Activated CD4-positive, alpha-beta T cell treated with anti-CD3 and anti-CD28 coated beads for 48 hours (primary cell): Measurements from ENCODE around the gene MUL1.
"Not testable (repeated sequence)": the region's sequence is repeated elsewhere in the genome, so short reads cannot be mapped to it uniquely, and the experiment has no call there.

Experiments used
- DNase-seq: peaks from one replicate; pipeline ENCODE4 v3.0.0-alpha.2; 2020

MUL1 gene, protein sequence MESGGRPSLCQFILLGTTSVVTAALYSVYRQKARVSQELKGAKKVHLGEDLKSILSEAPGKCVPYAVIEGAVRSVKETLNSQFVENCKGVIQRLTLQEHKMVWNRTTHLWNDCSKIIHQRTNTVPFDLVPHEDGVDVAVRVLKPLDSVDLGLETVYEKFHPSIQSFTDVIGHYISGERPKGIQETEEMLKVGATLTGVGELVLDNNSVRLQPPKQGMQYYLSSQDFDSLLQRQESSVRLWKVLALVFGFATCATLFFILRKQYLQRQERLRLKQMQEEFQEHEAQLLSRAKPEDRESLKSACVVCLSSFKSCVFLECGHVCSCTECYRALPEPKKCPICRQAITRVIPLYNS

DNA sequence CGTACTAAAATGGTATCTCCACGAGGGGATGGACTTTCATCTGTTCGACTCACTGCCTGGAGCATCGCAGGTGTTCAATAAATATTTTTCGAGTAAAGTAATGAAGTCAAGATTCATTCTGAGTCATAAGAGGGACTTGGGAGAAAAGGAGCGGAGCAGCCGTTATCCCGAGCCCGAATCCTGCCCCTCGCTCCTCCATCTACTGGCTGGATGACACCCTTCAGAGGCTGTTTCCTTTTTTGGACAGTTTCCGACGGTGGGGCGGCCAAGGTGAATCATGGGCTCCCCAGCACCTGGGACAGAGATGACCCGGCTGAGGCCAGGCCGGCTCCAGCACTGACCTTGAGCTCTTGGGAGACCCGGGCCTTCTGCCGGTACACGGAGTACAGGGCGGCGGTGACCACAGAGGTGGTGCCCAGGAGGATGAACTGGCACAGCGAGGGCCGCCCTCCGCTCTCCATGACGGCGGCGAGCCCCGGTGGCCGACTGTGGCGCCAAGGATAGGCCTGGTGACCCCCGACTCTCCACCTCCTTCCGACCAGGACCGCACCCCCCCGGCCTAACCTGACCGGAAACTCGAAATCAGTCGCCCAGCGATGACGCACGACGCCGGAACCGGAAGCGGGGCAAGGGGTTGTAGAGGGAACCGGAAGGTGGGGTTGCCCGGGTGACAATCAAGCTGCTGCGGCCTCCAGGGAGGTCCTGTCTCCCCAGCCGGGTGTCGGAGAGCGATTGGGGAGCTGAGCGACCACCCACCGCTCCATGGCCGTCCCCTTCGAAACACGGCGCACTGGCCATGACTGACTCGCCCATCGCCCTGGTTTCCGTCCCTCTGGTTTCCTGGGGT is at the start of gene MUL1:
TSS of gene MUL1 (minus strand) at position 588 of the 847 bp plus-strand sequence. CDS start at position 461, 127 bp downstream.
- DNase-seq = peak; percentile 97

DNA sequence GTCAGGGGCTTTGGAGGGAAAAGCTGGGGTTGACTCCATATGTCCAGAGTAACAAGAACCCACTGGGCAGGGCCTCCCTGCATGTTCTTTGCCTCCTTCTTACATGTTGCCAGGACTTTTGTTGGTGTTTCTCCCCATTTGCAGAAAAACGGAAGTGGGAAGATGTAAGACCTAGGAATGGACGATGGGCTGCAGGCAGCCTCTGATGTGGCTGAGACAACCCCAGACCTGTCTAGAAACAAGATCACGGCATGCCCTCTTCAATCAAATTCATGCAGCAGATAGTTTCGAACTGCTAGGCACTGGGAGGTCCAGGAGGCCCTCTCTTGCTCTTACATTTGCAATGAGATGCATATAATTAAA is 47.8 kb upstream of the MUL1 start:
- DNase-seq = no peak

DNA sequence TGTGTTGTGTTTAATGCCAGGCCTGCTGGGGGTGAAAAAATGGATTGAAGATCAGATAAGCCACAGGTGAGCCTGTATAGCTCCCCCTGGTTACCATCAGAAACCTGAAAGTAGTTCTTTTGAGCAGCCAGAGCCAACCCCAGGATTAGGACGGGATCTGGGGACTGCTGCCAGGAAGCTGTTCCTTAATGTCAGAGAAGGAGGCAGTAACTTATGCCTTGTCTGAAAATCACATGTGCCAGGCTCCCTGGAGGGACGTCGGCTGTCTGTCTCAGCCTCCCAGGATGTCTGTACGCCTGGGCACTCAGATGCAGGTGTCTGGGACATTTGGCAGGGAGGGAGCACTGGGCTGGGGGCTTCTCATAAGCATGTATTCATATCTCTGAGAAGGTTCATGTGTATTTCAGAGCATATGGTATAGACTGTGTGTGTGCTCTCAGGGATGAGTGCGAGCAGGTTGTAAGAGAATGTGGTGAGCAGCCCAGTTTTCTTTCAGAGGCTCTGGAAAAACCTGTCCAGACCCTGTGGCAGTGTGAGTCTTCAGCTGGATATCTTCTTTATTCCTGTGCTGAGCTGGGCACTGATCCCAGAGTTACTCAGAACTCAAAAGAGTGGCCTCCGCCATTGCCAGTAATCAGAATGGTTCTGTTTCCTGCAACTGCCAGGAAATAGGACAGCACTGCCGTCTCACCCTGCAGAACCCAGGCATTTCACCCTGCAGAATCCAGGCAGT is 47.2 kb upstream of the MUL1 start:
- DNase-seq = no peak

DNA sequence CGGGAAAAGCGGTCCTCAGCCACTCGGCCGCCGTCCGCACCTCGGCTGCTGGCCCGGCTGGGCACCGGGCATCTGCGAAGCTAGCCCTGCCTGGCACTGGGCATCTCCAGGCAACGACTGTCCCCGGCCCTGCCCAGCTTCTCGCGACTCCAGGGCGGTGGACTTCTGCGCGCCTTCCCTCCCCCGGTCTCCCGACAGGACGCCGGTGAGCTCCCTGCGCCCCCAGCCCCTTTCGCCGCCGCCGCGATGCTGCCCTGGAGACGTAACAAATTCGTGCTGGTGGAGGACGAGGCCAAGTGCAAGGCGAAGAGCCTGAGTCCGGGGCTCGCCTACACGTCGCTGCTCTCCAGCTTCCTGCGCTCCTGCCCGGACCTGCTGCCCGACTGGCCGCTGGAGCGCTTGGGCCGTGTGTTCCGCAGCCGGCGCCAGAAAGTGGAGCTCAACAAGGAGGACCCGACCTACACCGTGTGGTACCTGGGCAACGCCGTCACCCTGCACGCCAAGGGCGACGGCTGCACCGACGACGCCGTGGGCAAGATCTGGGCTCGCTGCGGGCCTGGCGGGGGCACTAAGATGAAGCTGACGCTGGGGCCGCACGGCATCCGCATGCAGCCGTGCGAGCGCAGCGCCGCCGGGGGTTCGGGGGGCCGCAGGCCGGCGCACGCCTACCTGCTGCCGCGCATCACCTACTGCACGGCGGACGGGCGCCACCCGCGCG is 44.9 kb upstream of the MUL1 start:
- peak; percentile 4 for DNase-seq

DNA sequence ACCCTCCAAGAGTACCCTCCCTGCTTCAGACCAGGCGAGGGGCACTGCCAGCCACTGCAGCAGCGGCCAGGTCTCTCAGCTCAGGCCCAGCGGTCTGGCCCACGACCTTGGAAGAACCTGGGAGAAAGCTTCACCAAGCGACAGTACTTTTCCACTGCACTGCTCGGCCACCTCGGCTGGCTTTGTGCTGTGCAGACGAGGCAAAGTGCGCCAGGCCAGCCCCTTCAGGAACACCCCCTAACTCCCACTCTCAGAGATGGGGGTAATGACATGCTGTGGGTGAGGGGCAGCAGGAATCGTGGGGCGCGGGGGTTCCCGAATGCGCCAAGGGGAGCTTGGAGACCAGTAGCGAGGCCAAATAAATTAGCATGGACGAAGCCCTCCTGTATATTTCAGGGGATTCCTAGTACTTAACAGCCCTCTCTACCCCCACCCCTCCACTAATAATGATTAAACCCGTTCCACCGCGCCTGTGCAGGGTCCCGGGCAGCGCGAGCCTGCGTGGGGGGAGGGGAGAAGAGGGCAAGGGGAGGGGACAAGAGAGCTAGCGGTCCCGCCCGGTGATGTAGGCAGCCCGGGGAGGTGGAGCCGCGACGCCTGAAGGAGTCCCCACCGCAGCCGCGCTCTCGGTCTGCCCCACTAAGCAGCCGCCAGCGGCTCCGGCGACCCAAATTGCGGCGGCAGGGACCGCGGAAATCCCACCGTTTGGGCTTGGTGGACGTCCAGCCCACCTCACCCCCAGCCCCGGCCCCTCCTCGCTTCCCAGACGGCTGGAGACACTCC is 44.2 kb upstream of the MUL1 start, which contains the start of gene FAM43B:
TSS of gene FAM43B (plus strand) at position 629 of the 783 bp plus-strand sequence. CDS start 401 bp downstream, outside the sequence.
- peak; percentile 38 for DNase-seq

DNA sequence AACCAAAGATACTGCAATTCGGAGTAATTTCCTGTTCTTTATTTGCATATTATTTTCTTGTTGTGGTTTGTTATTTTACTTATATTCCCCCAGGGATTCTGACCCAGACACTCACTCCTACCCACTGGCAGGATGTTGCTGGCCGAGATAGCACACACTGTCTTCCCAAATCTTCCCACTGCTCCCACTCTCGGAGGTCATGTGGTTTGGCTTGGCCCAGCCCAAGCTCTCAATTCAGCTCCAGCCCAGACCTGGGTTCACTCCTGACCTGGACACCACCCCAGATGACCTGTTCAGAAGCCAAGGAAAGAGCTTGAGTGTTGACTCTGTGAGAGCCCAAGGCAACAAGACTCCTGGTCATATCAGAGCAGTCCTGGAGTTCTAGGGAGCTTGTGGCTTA is 43.2 kb upstream of the MUL1 start:
- DNase-seq = no peak

DNA sequence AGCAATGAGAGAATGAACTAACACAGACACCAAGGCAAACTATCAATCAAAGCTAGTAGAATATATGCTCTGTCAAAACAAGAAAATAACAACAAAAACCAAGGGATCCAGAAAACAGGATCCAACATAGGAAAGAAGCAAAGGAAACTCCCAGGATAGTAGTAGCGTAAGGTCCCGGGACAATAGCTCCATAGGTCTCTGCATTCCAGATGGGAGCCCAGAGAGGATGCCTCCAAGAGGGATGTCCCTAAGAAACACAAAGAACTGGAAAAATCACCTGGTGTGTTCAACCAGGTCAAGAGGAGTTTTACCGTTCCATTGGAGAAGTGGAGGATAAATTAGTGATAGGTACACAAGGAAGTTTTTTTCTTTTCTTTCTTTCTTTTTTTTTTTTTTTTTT is 38.7 kb upstream of the MUL1 start:
- no peak for DNase-seq

DNA sequence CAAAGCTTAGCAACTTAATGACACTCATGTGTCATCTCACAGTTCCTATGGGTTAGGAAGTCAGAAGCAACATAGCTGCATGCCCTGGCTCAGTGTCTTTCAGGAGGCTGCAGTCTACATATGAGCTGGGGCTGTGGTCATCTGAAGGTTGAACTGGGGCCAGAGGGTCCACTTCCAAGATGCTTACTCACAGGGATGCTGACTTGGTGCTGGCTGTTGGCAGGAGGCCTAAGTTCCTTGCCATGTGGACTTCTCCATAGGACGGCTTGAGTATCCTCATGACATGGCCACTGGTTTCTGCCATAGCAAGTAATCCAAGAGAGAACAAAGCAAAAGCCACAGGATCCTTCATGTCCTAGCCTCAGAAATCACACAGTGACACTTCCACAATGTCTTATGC is 32.3 kb upstream of the MUL1 start:
- DNase-seq = no peak

DNA sequence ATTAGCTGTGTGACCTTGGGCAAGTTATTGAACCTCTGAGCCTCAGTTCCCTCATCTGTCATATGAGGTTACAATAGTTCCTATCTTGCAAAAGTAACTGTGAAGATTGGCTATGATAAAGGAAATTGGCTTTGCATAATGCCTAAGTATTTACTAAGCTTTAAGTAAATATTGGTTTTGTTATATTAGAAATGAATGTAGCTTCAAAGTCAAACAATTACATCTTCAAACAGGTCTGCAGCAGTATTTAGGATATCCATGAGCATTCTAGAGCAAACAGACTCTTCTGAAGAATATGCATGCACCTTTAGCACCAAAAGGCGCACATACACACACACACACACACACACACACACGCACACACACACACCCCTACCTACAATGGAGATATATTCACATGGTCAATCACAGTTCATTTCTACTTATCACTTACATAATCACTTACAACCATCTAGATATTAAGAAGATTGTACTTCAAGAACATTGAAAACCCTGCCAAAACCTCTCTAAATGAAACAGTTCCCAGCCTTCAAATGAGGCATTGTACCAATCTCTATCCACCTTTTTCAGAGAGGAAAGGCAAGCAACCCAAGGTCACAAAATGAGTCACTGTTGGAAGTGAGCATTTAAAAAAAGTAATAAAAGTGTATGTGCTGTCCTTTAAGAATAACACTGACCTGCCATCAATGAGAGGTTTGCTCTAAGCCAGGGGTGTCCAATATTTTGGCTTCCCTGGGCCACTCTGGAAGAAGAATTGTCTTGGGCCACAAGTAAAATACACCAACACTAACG is 31.0 kb upstream of the MUL1 start:
- DNase-seq = no peak

DNA sequence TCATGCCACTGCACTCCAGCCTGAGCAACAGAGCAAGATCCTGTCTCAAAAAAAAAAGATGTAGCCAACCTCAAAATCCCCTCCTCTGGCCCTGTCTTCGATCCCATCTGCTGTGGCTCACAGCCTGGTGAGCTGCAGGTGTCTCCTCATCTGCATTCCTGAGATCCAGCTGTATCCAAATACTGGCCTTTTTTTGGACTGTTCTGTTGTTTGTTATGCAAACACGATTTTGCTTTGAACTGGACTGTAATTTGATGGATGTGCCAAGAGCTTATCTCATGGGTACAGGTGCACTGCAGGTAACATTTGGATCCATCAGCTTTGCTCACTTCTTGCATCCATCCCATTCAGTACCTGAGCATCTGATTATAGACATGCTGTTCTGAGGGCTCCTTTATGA is 30.3 kb upstream of the MUL1 start:
- DNase-seq = no peak

DNA sequence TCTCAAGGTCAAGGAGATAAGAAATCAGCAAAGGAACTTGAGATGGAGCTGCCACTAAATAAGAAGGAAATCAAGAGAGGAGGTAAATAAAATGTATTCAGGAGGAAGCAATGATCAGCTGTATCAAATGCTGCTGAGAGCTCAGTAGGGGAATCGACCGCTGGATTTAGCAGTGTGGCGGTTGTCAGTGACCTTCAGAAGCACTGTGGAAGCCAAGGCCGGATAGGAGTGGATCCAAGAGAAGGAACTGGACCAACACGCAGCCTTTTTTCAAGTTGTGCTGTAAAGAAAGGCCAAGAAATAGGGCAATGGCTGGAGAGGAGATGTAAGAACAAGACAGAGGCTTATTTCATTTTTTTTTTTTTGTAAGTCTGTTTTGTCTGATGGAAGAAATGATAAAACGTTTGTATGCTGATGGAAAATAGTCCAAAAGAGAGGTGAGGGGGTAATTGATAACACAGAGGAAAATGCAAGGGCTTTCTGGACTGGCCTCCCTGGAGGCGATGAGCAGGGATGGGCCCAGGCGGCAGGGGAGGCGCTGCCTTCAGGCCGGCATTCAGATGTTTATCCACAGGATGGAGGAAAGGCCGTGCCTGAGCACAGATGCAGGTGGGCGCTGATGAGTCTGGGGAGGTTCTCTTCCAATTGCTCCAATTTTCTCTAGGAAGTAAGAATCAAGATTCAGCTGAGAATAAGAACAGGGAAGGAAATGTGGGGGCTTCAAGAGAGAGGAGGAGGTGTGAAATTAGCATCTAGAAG is 26.9 kb upstream of the MUL1 start:
- DNase-seq = no peak

DNA sequence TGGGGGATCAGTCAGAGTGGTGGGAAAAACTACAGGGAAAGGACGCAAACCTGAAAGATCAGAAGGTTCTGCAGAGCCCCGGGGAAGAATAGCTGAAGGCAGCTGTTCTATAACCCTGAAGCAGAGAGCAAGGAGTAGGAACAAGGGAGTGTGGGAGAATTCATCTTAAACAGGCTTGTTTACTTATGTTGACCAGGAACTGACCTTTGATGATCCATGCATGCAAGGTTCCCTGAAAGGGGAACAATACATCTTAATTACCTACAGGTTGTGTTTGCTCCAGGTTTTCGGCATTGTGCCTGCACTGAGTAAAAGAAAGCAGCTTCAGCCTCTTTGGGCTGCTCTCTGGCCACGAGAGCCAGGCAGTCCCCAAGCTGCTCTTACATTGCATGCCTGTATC is 25.7 kb upstream of the MUL1 start:
- no peak for DNase-seq

DNA sequence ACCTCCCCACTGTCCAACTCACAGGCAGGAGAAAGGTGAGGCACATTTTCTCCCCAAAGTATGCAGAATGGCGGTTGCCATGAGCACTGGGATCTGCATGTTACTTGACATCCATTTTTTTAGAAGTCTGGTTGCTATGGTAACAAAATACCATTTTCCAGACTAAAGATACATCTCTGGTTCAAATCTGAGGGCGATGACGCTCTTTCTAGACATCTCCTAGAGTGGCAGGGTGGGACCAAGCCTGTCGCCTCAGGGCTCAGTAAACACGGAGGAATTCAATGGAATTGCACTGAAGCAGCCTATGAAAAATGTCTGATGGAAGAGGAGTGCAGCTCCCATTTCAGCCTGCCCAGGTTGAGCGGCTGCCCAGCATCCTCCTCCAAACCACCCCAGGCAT is 22.9 kb upstream of the MUL1 start:
- DNase-seq = no peak

DNA sequence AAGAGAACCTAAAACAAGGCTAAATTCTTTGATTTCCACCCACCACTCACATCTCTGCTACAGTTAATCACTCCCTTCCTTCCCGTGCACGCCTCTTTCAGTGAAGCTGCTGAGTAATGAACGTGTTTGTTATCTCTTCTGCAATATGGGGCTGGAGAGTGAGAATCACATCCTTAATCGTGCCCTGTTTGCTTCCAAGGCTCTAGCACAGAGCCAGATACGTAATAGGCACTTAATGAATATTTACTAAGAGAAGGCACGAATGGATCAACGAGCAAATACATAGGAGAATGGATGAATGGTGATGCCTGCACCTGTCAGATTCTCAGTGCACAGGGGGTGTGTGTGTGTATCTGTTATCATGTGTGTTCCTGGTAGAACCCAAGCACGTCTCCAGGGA is 22.4 kb upstream of the MUL1 start:
- no peak for DNase-seq

DNA sequence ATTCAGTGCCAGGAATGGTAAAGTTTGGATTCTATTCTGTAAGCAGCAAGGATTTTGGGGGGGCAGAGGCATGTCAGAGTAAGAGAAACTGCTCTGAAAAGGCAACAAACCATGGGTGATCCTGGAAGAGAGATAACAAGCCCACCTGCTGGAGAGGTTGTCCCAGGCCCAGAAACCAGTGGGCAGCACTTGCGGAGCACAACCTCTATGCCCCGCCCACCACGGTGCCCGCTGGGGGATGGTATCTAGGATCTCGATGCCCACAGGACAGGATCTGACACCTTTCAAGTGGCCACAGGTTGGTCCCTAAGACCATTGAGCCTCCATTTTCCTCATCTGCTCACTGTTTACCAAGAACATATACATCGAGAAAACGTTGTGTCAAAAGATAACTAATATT is 20.3 kb upstream of the MUL1 start:
- no peak for DNase-seq

DNA sequence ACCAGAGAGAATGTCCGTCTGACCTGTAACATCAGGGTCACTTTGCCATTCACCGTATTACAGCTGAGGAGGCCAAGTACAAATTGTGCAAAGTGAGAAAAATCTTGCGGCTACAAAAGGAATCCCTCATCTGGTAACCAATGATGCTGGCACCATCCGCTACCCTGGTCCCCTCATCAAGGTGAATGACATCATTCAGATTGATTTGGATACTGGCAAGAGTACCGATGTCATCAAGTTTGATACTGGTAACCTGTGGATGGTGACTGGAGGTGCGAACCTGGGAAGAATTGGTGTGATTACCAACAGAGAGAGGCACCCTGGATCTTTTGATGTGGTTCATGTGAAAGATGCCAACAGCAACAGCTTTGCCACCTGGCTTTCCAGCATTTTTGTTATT is 18.3 kb upstream of the MUL1 start:
- no peak for DNase-seq

DNA sequence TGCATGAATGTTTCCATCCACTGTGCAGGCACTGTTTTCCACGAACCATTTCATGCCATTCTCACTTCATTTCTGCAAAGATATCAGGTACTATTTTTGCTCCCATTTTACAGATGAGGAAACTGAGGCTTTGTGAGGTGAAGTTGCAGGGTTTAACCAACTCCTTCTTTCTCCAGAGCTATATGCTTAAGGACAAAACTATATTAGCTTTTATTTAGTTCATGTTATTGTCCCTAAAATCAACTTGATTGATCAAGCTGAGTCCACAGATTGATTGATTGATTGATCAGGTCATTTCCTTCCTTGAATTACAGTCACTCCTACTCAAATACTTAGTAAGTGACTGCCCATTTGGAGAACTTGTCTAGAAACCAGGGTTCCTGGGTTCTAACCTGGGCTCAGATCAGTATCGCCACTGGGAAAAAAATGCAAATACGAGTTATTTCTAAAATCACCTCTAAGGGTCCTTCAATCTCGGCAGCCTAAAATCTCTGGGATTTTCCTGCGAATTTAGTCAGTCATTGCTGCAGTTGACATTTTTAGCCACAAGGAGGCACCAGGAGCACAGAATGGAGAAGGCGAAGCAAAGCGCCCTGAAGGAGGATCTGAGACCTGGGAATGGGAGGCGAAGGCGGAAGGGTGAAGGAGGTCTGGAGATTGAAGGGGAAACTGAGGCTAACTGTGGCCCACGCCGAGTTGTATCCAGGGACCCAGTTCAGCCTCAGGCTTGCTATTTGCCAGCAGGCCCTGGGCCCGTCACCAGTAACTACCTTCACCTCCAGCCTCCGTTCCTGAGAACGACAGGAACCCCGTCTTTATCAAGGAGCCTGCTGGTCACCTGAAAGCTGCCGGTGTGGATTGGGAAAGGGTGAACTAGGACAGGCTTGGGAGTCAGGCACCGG is 14.3 kb upstream of the MUL1 start:
- peak; percentile 79 for DNase-seq

DNA sequence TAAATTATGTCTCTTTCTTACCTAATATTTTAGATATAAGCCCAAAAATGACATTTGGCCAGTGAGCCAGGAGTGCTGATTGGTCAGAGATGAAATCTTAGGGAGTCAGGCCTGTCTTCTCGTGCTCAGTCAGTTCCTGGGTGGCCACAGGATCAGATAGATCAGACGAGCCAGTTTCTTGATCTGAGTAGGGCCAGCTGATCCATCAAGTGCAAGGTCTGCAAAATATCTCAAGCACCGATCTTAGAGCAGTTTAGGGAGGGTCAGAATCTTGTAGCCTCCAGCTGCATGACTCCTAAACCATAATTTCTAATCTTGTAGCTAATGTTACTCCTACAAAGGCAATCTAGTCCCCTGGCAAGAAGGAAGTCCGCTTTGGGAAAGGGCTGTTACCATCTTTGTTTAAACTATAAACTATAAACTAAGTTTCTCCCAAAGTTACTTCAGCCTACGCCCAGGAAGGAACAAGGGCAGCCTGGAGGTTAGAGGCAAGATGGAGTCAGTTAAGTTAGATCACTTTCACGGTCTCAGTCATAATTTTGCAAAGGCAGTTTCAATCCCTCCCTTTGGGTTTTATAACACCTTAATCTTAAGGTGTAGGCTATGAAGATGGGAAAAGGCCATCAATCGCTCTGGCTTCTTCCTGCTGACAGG is 11.8 kb upstream of the MUL1 start:
- not testable (repeated sequence) for DNase-seq
